ENCODE data around the gene ASTN2. TPM values are rescaled to one million over a fixed set of nuclear protein-coding genes. Genes with fewer than 3 reads are reported as not detected.

Gene ASTN2
- total and polyA plus RNA-seq, 4 donors, result 0.57 to 2.9 (median 1.4) TPM

DNA sequence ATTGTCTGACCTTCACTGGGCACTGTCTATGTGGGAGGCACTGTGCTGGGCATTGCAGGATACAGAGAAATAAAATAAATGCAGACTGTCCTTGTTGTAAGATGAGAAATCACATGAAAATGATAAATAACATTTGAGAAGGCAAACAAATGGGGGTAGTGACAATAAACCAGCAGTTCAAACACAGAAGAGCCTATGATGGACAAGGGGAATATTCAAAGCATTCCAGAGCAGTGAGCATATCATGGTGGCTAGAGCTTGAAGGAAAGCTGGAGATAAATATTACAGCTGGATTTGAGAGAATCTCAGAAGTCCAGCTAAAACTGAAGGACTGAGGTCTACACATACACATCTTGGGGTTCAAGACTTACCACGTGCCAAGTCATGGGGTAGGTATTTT is 209.9 kb downstream of the ASTN2 start:
- TF ChIP-seq HNF4G (IDR thresholded peaks at IDR 0.05) (no peak), RXRA (IDR thresholded peaks at IDR 0.05) (no peak), SP1 (IDR thresholded peaks at IDR 0.05) (no peak), EGR1 (IDR thresholded peaks at IDR 0.05; ENCODE audit: low read depth in 2 of 2) (no peak), RAD21 (IDR thresholded peaks at IDR 0.05) (no peak), GABPA (IDR thresholded peaks at IDR 0.05 in 1 of 2, conservative IDR thresholded peaks at IDR 0.05 in 1 of 2) (no peak), NR2F2 (IDR thresholded peaks at IDR 0.05) (no peak), FOXA1 (IDR thresholded peaks at IDR 0.05) (no peak), FOXA2 (IDR thresholded peaks at IDR 0.05) (no peak)
- TF ChIP-seq, protein P1, sequence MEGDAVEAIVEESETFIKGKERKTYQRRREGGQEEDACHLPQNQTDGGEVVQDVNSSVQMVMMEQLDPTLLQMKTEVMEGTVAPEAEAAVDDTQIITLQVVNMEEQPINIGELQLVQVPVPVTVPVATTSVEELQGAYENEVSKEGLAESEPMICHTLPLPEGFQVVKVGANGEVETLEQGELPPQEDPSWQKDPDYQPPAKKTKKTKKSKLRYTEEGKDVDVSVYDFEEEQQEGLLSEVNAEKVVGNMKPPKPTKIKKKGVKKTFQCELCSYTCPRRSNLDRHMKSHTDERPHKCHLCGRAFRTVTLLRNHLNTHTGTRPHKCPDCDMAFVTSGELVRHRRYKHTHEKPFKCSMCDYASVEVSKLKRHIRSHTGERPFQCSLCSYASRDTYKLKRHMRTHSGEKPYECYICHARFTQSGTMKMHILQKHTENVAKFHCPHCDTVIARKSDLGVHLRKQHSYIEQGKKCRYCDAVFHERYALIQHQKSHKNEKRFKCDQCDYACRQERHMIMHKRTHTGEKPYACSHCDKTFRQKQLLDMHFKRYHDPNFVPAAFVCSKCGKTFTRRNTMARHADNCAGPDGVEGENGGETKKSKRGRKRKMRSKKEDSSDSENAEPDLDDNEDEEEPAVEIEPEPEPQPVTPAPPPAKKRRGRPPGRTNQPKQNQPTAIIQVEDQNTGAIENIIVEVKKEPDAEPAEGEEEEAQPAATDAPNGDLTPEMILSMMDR (IDR thresholded peaks at IDR 0.05; ENCODE audit: low read depth, low read length, missing input control), result no peak
- TF ChIP-seq, protein P2, sequence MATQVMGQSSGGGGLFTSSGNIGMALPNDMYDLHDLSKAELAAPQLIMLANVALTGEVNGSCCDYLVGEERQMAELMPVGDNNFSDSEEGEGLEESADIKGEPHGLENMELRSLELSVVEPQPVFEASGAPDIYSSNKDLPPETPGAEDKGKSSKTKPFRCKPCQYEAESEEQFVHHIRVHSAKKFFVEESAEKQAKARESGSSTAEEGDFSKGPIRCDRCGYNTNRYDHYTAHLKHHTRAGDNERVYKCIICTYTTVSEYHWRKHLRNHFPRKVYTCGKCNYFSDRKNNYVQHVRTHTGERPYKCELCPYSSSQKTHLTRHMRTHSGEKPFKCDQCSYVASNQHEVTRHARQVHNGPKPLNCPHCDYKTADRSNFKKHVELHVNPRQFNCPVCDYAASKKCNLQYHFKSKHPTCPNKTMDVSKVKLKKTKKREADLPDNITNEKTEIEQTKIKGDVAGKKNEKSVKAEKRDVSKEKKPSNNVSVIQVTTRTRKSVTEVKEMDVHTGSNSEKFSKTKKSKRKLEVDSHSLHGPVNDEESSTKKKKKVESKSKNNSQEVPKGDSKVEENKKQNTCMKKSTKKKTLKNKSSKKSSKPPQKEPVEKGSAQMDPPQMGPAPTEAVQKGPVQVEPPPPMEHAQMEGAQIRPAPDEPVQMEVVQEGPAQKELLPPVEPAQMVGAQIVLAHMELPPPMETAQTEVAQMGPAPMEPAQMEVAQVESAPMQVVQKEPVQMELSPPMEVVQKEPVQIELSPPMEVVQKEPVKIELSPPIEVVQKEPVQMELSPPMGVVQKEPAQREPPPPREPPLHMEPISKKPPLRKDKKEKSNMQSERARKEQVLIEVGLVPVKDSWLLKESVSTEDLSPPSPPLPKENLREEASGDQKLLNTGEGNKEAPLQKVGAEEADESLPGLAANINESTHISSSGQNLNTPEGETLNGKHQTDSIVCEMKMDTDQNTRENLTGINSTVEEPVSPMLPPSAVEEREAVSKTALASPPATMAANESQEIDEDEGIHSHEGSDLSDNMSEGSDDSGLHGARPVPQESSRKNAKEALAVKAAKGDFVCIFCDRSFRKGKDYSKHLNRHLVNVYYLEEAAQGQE (IDR thresholded peaks at IDR 0.05), result no peak
- TF ChIP-seq, protein P3, sequence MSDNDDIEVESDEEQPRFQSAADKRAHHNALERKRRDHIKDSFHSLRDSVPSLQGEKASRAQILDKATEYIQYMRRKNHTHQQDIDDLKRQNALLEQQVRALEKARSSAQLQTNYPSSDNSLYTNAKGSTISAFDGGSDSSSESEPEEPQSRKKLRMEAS (IDR thresholded peaks at IDR 0.05), result no peak
- 52% methylated on average over 1 of the region's 1 CpG for WGBS
- H3K36me3 ChIP-seq (ENCODE audit: control insufficient read depth in 4 of 4, insufficient read depth in 3 of 4, low read depth in 1 of 4, low read length in 3 of 4), result no peaks in the 10 kb centered on the region
- no peak overlapping the region for H3K9ac ChIP-seq (ENCODE audit: low read depth in 1 of 2, low read length in 2 of 2)
- H3K27me3 ChIP-seq (ENCODE audit: control insufficient read depth in 4 of 4, insufficient read depth in 4 of 4, low read length in 3 of 4), result no peaks in the 10 kb centered on the region
- peaks cover 0 to 5% (median under 1%) of the 10 kb centered on the region in 4 donors for H3K9me3 ChIP-seq (ENCODE audit: control insufficient read depth in 4 of 4, low read length in 3 of 4)
- H3K27ac ChIP-seq (ENCODE audit: low read depth in 1 of 2, low read length in 2 of 2), result no peak overlapping the region
- H3K4me1 ChIP-seq (ENCODE audit: control insufficient read depth in 4 of 4, insufficient read depth in 4 of 4, low read length in 3 of 4), result no peaks in the 10 kb centered on the region
- no peak for DNase-seq (ENCODE audit: low spot score)
- no peak overlapping the region for H3K4me3 ChIP-seq (ENCODE audit: low read depth in 1 of 3, low read length in 3 of 3)

DNA sequence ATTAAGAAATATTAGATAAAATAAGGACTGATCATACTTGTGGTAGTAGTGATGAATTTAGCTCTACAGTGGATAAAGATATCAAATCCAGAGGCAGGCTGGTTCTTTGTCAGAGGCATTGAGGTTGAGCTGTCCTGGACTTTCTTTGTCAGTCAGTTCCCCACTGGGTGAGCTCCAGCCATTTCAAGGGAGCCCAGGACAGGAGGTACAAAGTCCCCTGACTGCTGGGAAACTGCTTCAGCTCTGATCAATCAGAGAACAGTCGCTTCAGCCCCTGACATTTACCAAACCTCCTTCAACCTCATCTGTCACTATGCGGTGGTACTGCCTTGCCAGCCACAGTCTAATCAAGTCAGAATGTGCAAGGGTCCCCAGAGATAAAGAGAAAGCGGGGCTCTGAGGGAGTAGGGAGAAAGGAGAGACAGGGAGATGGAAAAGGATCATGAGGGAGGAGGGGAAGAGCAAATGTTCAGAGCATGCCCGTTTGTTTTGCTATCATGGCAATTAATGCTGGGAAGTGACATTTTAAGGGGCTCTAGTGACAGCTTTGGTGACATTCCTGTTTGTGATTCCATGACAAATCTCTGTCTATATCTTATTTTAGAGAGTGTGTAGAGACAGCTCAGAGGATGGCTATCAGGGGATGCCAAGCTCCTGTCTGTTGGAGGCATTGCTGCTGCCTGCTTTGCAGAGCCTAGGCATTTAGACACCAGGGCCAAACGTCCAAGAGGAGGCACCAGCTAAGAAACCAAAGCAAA is 223.2 kb downstream of the ASTN2 start:
- H3K4me3 ChIP-seq (ENCODE audit: low read depth in 1 of 3, low read length in 3 of 3), result no peak overlapping the region
- H3K4me1 ChIP-seq (ENCODE audit: control insufficient read depth in 4 of 4, insufficient read depth in 4 of 4, low read length in 3 of 4), result peaks cover 0 to 5% (median 1%) of the 10 kb centered on the region in 4 donors
- WGBS, result 13% methylated on average over 5 of the region's 5 CpGs
- no peak overlapping the region for H3K9ac ChIP-seq (ENCODE audit: low read depth in 1 of 2, low read length in 2 of 2)
- H3K9me3 ChIP-seq (ENCODE audit: control insufficient read depth in 4 of 4, low read length in 3 of 4), result peaks cover 0 to 2% (median 0%) of the 10 kb centered on the region in 4 donors
- DNase-seq (ENCODE audit: low spot score), result no peak
- no peaks in the 10 kb centered on the region for H3K36me3 ChIP-seq (ENCODE audit: control insufficient read depth in 4 of 4, insufficient read depth in 3 of 4, low read depth in 1 of 4, low read length in 3 of 4)
- H3K27ac ChIP-seq (ENCODE audit: low read depth in 1 of 2, low read length in 2 of 2), result no peak overlapping the region
- no peaks in the 10 kb centered on the region for H3K27me3 ChIP-seq (ENCODE audit: control insufficient read depth in 4 of 4, insufficient read depth in 4 of 4, low read length in 3 of 4)
- TF ChIP-seq GABPA (IDR thresholded peaks at IDR 0.05 in 1 of 2, conservative IDR thresholded peaks at IDR 0.05 in 1 of 2) (no peak), RAD21 (IDR thresholded peaks at IDR 0.05) (peak in 1 of 2 donors; percentile 14), RXRA (IDR thresholded peaks at IDR 0.05) (no peak), EGR1 (IDR thresholded peaks at IDR 0.05; ENCODE audit: low read depth in 2 of 2) (no peak), HNF4G (IDR thresholded peaks at IDR 0.05) (peak; percentile 74), HNF4A (conservative IDR thresholded peaks at IDR 0.05) (peak; percentile 78 to 82), FOXA2 (IDR thresholded peaks at IDR 0.05) (no peak), NR2F2 (IDR thresholded peaks at IDR 0.05) (no peak)
- TF ChIP-seq, protein P3 (IDR thresholded peaks at IDR 0.05), result no peak
- TF ChIP-seq, protein P4, sequence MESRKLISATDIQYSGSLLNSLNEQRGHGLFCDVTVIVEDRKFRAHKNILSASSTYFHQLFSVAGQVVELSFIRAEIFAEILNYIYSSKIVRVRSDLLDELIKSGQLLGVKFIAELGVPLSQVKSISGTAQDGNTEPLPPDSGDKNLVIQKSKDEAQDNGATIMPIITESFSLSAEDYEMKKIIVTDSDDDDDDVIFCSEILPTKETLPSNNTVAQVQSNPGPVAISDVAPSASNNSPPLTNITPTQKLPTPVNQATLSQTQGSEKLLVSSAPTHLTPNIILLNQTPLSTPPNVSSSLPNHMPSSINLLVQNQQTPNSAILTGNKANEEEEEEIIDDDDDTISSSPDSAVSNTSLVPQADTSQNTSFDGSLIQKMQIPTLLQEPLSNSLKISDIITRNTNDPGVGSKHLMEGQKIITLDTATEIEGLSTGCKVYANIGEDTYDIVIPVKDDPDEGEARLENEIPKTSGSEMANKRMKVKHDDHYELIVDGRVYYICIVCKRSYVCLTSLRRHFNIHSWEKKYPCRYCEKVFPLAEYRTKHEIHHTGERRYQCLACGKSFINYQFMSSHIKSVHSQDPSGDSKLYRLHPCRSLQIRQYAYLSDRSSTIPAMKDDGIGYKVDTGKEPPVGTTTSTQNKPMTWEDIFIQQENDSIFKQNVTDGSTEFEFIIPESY (IDR thresholded peaks at IDR 0.05), result no peak
- TF ChIP-seq, protein P5, sequence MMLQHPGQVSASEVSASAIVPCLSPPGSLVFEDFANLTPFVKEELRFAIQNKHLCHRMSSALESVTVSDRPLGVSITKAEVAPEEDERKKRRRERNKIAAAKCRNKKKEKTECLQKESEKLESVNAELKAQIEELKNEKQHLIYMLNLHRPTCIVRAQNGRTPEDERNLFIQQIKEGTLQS (IDR thresholded peaks at IDR 0.05), result no peak
- TF ChIP-seq, protein P2 (IDR thresholded peaks at IDR 0.05), result no peak

All from liver (tissue), 9 donors.